ENCODE results near the gene AKNAD1. TPM values are rescaled to one million over a fixed set of nuclear protein-coding genes. Genes with fewer than 3 reads are reported as not detected.

The AKNAD1 gene
- polyA plus RNA-seq, 1 of the 3 experiments (the other 2 are of a cell fraction): 0.71 TPM

DNA sequence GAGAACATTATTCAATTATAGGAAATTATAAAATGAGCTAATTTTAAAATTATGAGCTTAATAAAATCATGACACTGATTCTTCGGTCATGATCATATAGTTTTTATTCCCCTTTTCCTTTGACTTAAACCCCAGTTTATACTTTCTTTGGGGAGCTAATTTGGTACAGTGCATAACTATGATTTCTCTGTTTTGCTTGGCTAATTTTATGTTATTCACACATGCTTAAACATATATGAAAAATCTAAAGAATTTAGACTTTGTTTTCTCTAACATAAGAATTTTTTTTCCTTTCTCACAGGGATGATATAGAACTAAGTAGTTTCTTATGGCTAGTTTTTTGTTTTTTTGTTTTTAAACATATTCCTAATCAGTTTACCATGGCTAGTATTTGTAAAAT, 57.9 kb downstream of the AKNAD1 start:
- H3K9me2 ChIP-seq: no peaks in the 10 kb centered on the region
- no peaks in the 10 kb centered on the region for H3K79me2 ChIP-seq (ENCODE audit: insufficient read depth)
- POLR2A ChIA-PET: no interaction called here
- no peaks in the 10 kb centered on the region for H4K20me1 ChIP-seq (ENCODE audit: insufficient read depth)
- no peak overlapping the region for H3K4me2 ChIP-seq
- no peak overlapping the region for H3K27ac ChIP-seq (ENCODE audit: low read depth in 2 of 2, low read length in 1 of 2)
- no peaks in the 10 kb centered on the region for H3K9me3 ChIP-seq
- H2AFZ ChIP-seq (ENCODE audit: low read depth): no peak overlapping the region
- CTCF ChIA-PET: no interaction called here
- no peaks in the 10 kb centered on the region for H3K4me1 ChIP-seq (ENCODE audit: control insufficient read depth in 1 of 2, insufficient read depth in 2 of 2, low read depth in 1 of 2, low read length in 1 of 2)
- no peak for DNase-seq
- H3K36me3 ChIP-seq (replicated peaks in 1 of 2; ENCODE audit: control insufficient read depth in 1 of 2, insufficient read depth in 2 of 2, low read length in 1 of 2): peaks cover 44 to 64% of the 10 kb centered on the region in 2 experiments
- TF ChIP-seq, protein P1, sequence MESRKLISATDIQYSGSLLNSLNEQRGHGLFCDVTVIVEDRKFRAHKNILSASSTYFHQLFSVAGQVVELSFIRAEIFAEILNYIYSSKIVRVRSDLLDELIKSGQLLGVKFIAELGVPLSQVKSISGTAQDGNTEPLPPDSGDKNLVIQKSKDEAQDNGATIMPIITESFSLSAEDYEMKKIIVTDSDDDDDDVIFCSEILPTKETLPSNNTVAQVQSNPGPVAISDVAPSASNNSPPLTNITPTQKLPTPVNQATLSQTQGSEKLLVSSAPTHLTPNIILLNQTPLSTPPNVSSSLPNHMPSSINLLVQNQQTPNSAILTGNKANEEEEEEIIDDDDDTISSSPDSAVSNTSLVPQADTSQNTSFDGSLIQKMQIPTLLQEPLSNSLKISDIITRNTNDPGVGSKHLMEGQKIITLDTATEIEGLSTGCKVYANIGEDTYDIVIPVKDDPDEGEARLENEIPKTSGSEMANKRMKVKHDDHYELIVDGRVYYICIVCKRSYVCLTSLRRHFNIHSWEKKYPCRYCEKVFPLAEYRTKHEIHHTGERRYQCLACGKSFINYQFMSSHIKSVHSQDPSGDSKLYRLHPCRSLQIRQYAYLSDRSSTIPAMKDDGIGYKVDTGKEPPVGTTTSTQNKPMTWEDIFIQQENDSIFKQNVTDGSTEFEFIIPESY (IDR thresholded peaks at IDR 0.05; ENCODE audit: borderline replicate concordance, low read depth): no peak
- TF ChIP-seq EZH2phosphoT487 (IDR thresholded peaks at IDR 0.05; ENCODE audit: borderline replicate concordance, low read depth) (no peak), RXRA (IDR thresholded peaks at IDR 0.05; ENCODE audit: borderline replicate concordance, low read depth) (no peak), NRF1 (IDR thresholded peaks at IDR 0.05; ENCODE audit: low read depth, low read length) (no peak), RFX5 (IDR thresholded peaks at IDR 0.05; ENCODE audit: low read length) (no peak), NFIC (IDR thresholded peaks at IDR 0.05; ENCODE audit: borderline replicate concordance) (no peak), POLR2AphosphoS5 (IDR thresholded peaks at IDR 0.05; ENCODE audit: low read depth, low read length) (no peak), FOSL2 (IDR thresholded peaks at IDR 0.05; ENCODE audit: borderline replicate concordance, low read depth) (no peak), YY1 (IDR thresholded peaks at IDR 0.05; ENCODE audit: low read depth) (no peak), FOXM1 (IDR thresholded peaks at IDR 0.05; ENCODE audit: low read depth) (no peak), CHD2 (IDR thresholded peaks at IDR 0.05; ENCODE audit: low read length, partially characterized antibody) (no peak), JUND (IDR thresholded peaks at IDR 0.05) (no peak)
- TF ChIP-seq, protein P2, sequence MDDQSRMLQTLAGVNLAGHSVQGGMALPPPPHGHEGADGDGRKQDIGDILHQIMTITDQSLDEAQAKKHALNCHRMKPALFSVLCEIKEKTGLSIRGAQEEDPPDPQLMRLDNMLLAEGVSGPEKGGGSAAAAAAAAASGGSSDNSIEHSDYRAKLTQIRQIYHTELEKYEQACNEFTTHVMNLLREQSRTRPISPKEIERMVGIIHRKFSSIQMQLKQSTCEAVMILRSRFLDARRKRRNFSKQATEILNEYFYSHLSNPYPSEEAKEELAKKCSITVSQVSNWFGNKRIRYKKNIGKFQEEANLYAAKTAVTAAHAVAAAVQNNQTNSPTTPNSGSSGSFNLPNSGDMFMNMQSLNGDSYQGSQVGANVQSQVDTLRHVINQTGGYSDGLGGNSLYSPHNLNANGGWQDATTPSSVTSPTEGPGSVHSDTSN (IDR thresholded peaks at IDR 0.05): no peak
- TF ChIP-seq, protein P3, sequence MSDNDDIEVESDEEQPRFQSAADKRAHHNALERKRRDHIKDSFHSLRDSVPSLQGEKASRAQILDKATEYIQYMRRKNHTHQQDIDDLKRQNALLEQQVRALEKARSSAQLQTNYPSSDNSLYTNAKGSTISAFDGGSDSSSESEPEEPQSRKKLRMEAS (IDR thresholded peaks at IDR 0.05; ENCODE audit: low read depth): no peak
- TF ChIP-seq, protein P4, sequence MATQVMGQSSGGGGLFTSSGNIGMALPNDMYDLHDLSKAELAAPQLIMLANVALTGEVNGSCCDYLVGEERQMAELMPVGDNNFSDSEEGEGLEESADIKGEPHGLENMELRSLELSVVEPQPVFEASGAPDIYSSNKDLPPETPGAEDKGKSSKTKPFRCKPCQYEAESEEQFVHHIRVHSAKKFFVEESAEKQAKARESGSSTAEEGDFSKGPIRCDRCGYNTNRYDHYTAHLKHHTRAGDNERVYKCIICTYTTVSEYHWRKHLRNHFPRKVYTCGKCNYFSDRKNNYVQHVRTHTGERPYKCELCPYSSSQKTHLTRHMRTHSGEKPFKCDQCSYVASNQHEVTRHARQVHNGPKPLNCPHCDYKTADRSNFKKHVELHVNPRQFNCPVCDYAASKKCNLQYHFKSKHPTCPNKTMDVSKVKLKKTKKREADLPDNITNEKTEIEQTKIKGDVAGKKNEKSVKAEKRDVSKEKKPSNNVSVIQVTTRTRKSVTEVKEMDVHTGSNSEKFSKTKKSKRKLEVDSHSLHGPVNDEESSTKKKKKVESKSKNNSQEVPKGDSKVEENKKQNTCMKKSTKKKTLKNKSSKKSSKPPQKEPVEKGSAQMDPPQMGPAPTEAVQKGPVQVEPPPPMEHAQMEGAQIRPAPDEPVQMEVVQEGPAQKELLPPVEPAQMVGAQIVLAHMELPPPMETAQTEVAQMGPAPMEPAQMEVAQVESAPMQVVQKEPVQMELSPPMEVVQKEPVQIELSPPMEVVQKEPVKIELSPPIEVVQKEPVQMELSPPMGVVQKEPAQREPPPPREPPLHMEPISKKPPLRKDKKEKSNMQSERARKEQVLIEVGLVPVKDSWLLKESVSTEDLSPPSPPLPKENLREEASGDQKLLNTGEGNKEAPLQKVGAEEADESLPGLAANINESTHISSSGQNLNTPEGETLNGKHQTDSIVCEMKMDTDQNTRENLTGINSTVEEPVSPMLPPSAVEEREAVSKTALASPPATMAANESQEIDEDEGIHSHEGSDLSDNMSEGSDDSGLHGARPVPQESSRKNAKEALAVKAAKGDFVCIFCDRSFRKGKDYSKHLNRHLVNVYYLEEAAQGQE (IDR thresholded peaks at IDR 0.05; ENCODE audit: low read depth, low read length): no peak
- no peak overlapping the region for H3K4me3 ChIP-seq (ENCODE audit: low read depth in 2 of 2, low read length in 1 of 2)
- 67% methylated on average over 1 of the region's 1 CpG for WGBS (ENCODE audit: low lambda C conversion rate)
- H3F3A ChIP-seq (replicated peaks; ENCODE audit: insufficient read depth): peaks cover 7% of the 10 kb centered on the region
- no peaks in the 10 kb centered on the region for H3K27me3 ChIP-seq (ENCODE audit: insufficient read depth)
- H3K9ac ChIP-seq: no peak overlapping the region
